HUES6 (cell line): Measurements from ENCODE around the gene EXOG.

Experiments used
- H3K27ac ChIP-seq: 2 replicates; pipeline ENCODE4 v1.7.0; 2013; ENCODE audit warnings: low read depth, mild to moderate bottlenecking, low read length, inconsistent platforms
- H3K27me3 ChIP-seq: 2 replicates; pipeline ENCODE4 v1.6.1; 2013; ENCODE audit warnings: low read length; ENCODE audit not compliant: control insufficient read depth, insufficient read depth
- H3K36me3 ChIP-seq: 2 replicates; pipeline ENCODE4 v1.6.1; 2013; ENCODE audit warnings: low read length; ENCODE audit not compliant: control insufficient read depth, insufficient read depth
- H3K4me1 ChIP-seq: 2 replicates; pipeline ENCODE4 v1.6.1; 2013; ENCODE audit warnings: low read length; ENCODE audit not compliant: control insufficient read depth, insufficient read depth
- H3K4me3 ChIP-seq: 2 replicates; pipeline ENCODE4 v1.5.1; 2013; ENCODE audit warnings: low read depth, low read length
- H3K9ac ChIP-seq: one replicate; pipeline ENCODE4 v1.6.1; 2013; ENCODE audit warnings: mild to moderate bottlenecking, low read length
- H3K9me3 ChIP-seq: 2 replicates; pipeline ENCODE4 v1.6.1; 2013; ENCODE audit warnings: low read depth, low read length; ENCODE audit not compliant: control insufficient read depth, insufficient read depth

EXOG gene

GRCh38 chr3:38516669-38517068 is 20.5 kb downstream of the EXOG start:
- Histone ChIP-seq H3K9ac (no peak overlapping the region), H3K9me3 (no peaks in the 10 kb centered on the region), H3K36me3 (peaks cover 11% of the 10 kb centered on the region)

GRCh38 chr3:38519000-38519399 is 22.9 kb downstream of the EXOG start:
- Histone ChIP-seq H3K27me3 (no peaks in the 10 kb centered on the region), H3K4me3 (no peak overlapping the region), H3K27ac (no peak overlapping the region), H3K36me3 (peaks cover 11% of the 10 kb centered on the region), H3K9ac (no peak overlapping the region), H3K9me3 (no peaks in the 10 kb centered on the region), H3K4me1 (peaks cover 8% of the 10 kb centered on the region)

More at GRCh38 chr3:38516669-38517068, 20.5 kb downstream of the EXOG start:
- Histone ChIP-seq H3K27ac (no peak overlapping the region), H3K4me1 (peaks cover 8% of the 10 kb centered on the region), H3K27me3 (no peaks in the 10 kb centered on the region), H3K4me3 (no peak overlapping the region)

- Histone ChIP-seq H3K4me3 (no peak overlapping the region), H3K9me3 (no peaks in the 10 kb centered on the region), H3K27me3 (no peaks in the 10 kb centered on the region), H3K36me3 (peaks cover 14% of the 10 kb centered on the region), H3K9ac (no peak overlapping the region), H3K27ac (peak overlapping the region; percentile 36; the same call in 1 of the 2 replicates), H3K4me1 (peaks cover 8% of the 10 kb centered on the region)
Observed at GRCh38 chr3:38519651-38520050, 23.5 kb downstream of the EXOG start.

GRCh38 chr3:38521391-38521987 is 25.3 kb downstream of the EXOG start:
- no peaks in the 10 kb centered on the region for H3K9me3 ChIP-seq
- no peak overlapping the region for H3K27ac ChIP-seq
- H3K4me1 ChIP-seq: peaks cover 8% of the 10 kb centered on the region
- no peaks in the 10 kb centered on the region for H3K27me3 ChIP-seq
- no peak overlapping the region for H3K9ac ChIP-seq
- H3K36me3 ChIP-seq: peaks cover 20% of the 10 kb centered on the region
- no peak overlapping the region for H3K4me3 ChIP-seq

- Histone ChIP-seq H3K36me3 (peaks cover 20% of the 10 kb centered on the region), H3K27ac (no peak overlapping the region)
Observed at GRCh38 chr3:38522002-38522401, 25.9 kb downstream of the EXOG start.

GRCh38 chr3:38524141-38524739 is 28.1 kb downstream of the EXOG start:
- H3K4me3 ChIP-seq: no peak overlapping the region
- H3K27ac ChIP-seq: no peak overlapping the region
- H3K27me3 ChIP-seq: no peaks in the 10 kb centered on the region
- peaks cover 25% of the 10 kb centered on the region for H3K36me3 ChIP-seq
- no peak overlapping the region for H3K9ac ChIP-seq
- H3K4me1 ChIP-seq: peaks cover 8% of the 10 kb centered on the region
- no peaks in the 10 kb centered on the region for H3K9me3 ChIP-seq

More at GRCh38 chr3:38522002-38522401, 25.9 kb downstream of the EXOG start:
- no peaks in the 10 kb centered on the region for H3K27me3 ChIP-seq
- H3K9me3 ChIP-seq: no peaks in the 10 kb centered on the region
- H3K4me1 ChIP-seq: peaks cover 8% of the 10 kb centered on the region
- H3K9ac ChIP-seq: no peak overlapping the region
- no peak overlapping the region for H3K4me3 ChIP-seq

GRCh38 chr3:38526792-38527191 is 30.7 kb downstream of the EXOG start:
- H3K27me3 ChIP-seq: no peaks in the 10 kb centered on the region
- H3K9ac ChIP-seq: no peak overlapping the region
- H3K4me3 ChIP-seq: no peak overlapping the region
- H3K27ac ChIP-seq: no peak overlapping the region
- H3K36me3 ChIP-seq: peaks cover 25% of the 10 kb centered on the region
- 0 out of 2 replicates have a peak, but pooled peaks cover under 1% of the 10 kb centered on the region for H3K4me1 ChIP-seq
- no peaks in the 10 kb centered on the region for H3K9me3 ChIP-seq

- H3K4me1 ChIP-seq: peaks cover 9% of the 10 kb centered on the region; the same call in 1 of the 2 replicates
- no peak overlapping the region for H3K27ac ChIP-seq
- H3K9ac ChIP-seq: no peak overlapping the region
- no peak overlapping the region for H3K4me3 ChIP-seq
- no peaks in the 10 kb centered on the region for H3K27me3 ChIP-seq
- H3K9me3 ChIP-seq: no peaks in the 10 kb centered on the region
- H3K36me3 ChIP-seq: peaks cover 22% of the 10 kb centered on the region
Observed at GRCh38 chr3:38528457-38528856, 32.3 kb downstream of the EXOG start.

- Histone ChIP-seq H3K27ac (no peak overlapping the region), H3K4me3 (no peak overlapping the region), H3K36me3 (0 out of 2 replicates have a peak, but pooled peaks cover 5% of the 10 kb centered on the region), H3K27me3 (no peaks in the 10 kb centered on the region), H3K9ac (no peak overlapping the region), H3K9me3 (no peaks in the 10 kb centered on the region), H3K4me1 (peaks cover 25% of the 10 kb centered on the region)
Observed at GRCh38 chr3:38532529-38532928, 36.4 kb downstream of the EXOG start.

- H3K27ac ChIP-seq: no peak overlapping the region
- H3K9ac ChIP-seq: no peak overlapping the region
- no peaks in the 10 kb centered on the region for H3K27me3 ChIP-seq
- H3K4me3 ChIP-seq: no peak overlapping the region
- no peaks in the 10 kb centered on the region for H3K36me3 ChIP-seq
- H3K4me1 ChIP-seq: peaks cover 25% of the 10 kb centered on the region
- H3K9me3 ChIP-seq: no peaks in the 10 kb centered on the region
Observed at GRCh38 chr3:38533285-38533976, 37.3 kb downstream of the EXOG start.

- Histone ChIP-seq H3K27ac (no peak overlapping the region), H3K9me3 (no peaks in the 10 kb centered on the region), H3K27me3 (no peaks in the 10 kb centered on the region), H3K4me1 (peaks cover 25% of the 10 kb centered on the region), H3K9ac (no peak overlapping the region), H3K36me3 (no peaks in the 10 kb centered on the region), H3K4me3 (no peak overlapping the region)
Observed at GRCh38 chr3:38534180-38534579, 38.0 kb downstream of the EXOG start.
